Activated T-helper 2 cell treated with anti-CD3 and anti-CD28 coated beads, Interferon-gamma antibody, Interleukin-2, Interleukin-4, amounts not matched to agents 10 μg/mL and 5 μg/mL and 100 μg/mL, durations not matched to agents 14 hours and 24 hours and 36 hours (primary cell): ENCODE results near the gene LYZL6. TPM values are rescaled to one million over a fixed set of nuclear protein-coding genes. Genes with fewer than 3 reads are reported as not detected.

Experiments
- DNase-seq: peaks from one replicate; pipeline ENCODE4 v3.0.0; 2021; ENCODE audit warnings: low spot score
- H3K27ac Mint-ChIP-seq: one replicate; pipeline ENCODE4 v1.8.0; 2021; ENCODE audit warnings: mixed read lengths
- H3K27me3 Mint-ChIP-seq: one replicate; pipeline ENCODE4 v1.8.0; 2021; ENCODE audit warnings: low read depth, mixed read lengths
- H3K36me3 Mint-ChIP-seq: one replicate; pipeline ENCODE4 v1.8.0; 2021; ENCODE audit warnings: low read depth, mixed read lengths
- H3K4me1 Mint-ChIP-seq: one replicate; pipeline ENCODE4 v1.8.0; 2021; ENCODE audit warnings: low read depth, mixed read lengths
- H3K4me3 Mint-ChIP-seq: one replicate; pipeline ENCODE4 v1.8.0; 2021; ENCODE audit warnings: low read depth, mild to moderate bottlenecking, moderate library complexity, mixed read lengths
- H3K9me3 Mint-ChIP-seq: one replicate; pipeline ENCODE4 v1.8.0; 2021; ENCODE audit warnings: mixed read lengths
- intact Hi-C: fragments of 100-400 bp; cut with micrococcal nuclease; formaldehyde crosslinking; loops from one replicate; pipeline ENCODE4 v1.15.1; 2023
- total RNA-seq: library from RNA; stranded (reverse); gene quantifications from 2 replicates; pipeline ENCODE4 v1.2.3, GENCODE V29; 2022

LYZL6 gene
- total RNA-seq, 1 donor from 2014 or later: not detected

- no peaks in the 10 kb centered on the region for H3K27me3 Mint-ChIP-seq
- no peak for DNase-seq
- H3K4me1 Mint-ChIP-seq: peaks cover 64% of the 10 kb centered on the region
- H3K27ac Mint-ChIP-seq: peak overlapping the region; percentile 93
- no peak overlapping the region for H3K4me3 Mint-ChIP-seq
- H3K36me3 Mint-ChIP-seq: no peaks in the 10 kb centered on the region
- no peaks in the 10 kb centered on the region for H3K9me3 Mint-ChIP-seq
- intact Hi-C loops: loop anchor here (1.0 to 5.0 kb wide), 2 partner anchors 16 to 196 kb away; partner anchors contain the start of genes CCL3 and CCL5
Observed at GRCh38 chr17:35895636-35896587, 47.6 kb downstream of the LYZL6 start.

- Mint-ChIP-seq H3K27me3 (no peaks in the 10 kb centered on the region), H3K4me1 (peaks cover 64% of the 10 kb centered on the region), H3K36me3 (no peaks in the 10 kb centered on the region)
Observed at GRCh38 chr17:35894206-35894605, 49.3 kb downstream of the LYZL6 start.

GRCh38 chr17:35893751-35894150, 49.8 kb downstream of the LYZL6 start:
- peaks cover 64% of the 10 kb centered on the region for H3K4me1 Mint-ChIP-seq
- intact Hi-C loops: loop anchor here (5.0 kb wide), 1 partner anchor 46 kb away; no protein-coding TSS in a partner anchor

More at GRCh38 chr17:35894206-35894605, 49.3 kb downstream of the LYZL6 start:
- intact Hi-C loops: loop anchor here (5.0 kb wide), 1 partner anchor 47 kb away; no protein-coding TSS in a partner anchor
- no peak for DNase-seq
- Mint-ChIP-seq H3K4me3 (no peak overlapping the region), H3K27ac (no peak overlapping the region), H3K9me3 (no peaks in the 10 kb centered on the region)

GRCh38 chr17:35892091-35893035, 51.1 kb downstream of the LYZL6 start:
- no peaks in the 10 kb centered on the region for H3K27me3 Mint-ChIP-seq
- H3K4me1 Mint-ChIP-seq: peaks cover 57% of the 10 kb centered on the region
- intact Hi-C loops: loop anchor here (1.0 to 5.0 kb wide), 2 partner anchors 12 to 45 kb away; partner anchors contain the start of gene CCL5

More at GRCh38 chr17:35893751-35894150, 49.8 kb downstream of the LYZL6 start:
- no peaks in the 10 kb centered on the region for H3K36me3 Mint-ChIP-seq
- no peaks in the 10 kb centered on the region for H3K9me3 Mint-ChIP-seq
- H3K4me3 Mint-ChIP-seq: no peak overlapping the region
- H3K27me3 Mint-ChIP-seq: no peaks in the 10 kb centered on the region
- no peak for DNase-seq
- H3K27ac Mint-ChIP-seq: no peak overlapping the region

GRCh38 chr17:35891269-35891668, 52.2 kb downstream of the LYZL6 start:
- no peaks in the 10 kb centered on the region for H3K27me3 Mint-ChIP-seq
- H3K27ac Mint-ChIP-seq: no peak overlapping the region
- no peak overlapping the region for H3K4me3 Mint-ChIP-seq
- H3K9me3 Mint-ChIP-seq: no peaks in the 10 kb centered on the region
- no peaks in the 10 kb centered on the region for H3K36me3 Mint-ChIP-seq
- intact Hi-C loops: loop anchor here (5.0 kb wide), 1 partner anchor 44 kb away; no protein-coding TSS in a partner anchor
- peaks cover 54% of the 10 kb centered on the region for H3K4me1 Mint-ChIP-seq
- no peak for DNase-seq

More at GRCh38 chr17:35892091-35893035, 51.1 kb downstream of the LYZL6 start:
- Mint-ChIP-seq H3K27ac (peak overlapping the region; percentile 83), H3K36me3 (no peaks in the 10 kb centered on the region), H3K9me3 (no peaks in the 10 kb centered on the region), H3K4me3 (no peak overlapping the region)
- DNase-seq: no peak

- Mint-ChIP-seq H3K27me3 (no peaks in the 10 kb centered on the region), H3K27ac (peak overlapping the region; percentile 58), H3K9me3 (no peaks in the 10 kb centered on the region), H3K4me3 (no peak overlapping the region), H3K4me1 (peaks cover 49% of the 10 kb centered on the region), H3K36me3 (no peaks in the 10 kb centered on the region)
- DNase-seq: peak; percentile 33
- intact Hi-C loops: loop anchor here (5.0 kb wide), 1 partner anchor 43 kb away; no protein-coding TSS in a partner anchor
Observed at GRCh38 chr17:35890774-35891155, 52.7 kb downstream of the LYZL6 start.

GRCh38 chr17:35889818-35890773, 53.4 kb downstream of the LYZL6 start:
- no peak overlapping the region for H3K4me3 Mint-ChIP-seq
- H3K27me3 Mint-ChIP-seq: no peaks in the 10 kb centered on the region
- no peaks in the 10 kb centered on the region for H3K36me3 Mint-ChIP-seq
- H3K9me3 Mint-ChIP-seq: no peaks in the 10 kb centered on the region
- no peak for DNase-seq
- intact Hi-C loops: loop anchor here (5.0 kb wide), 1 partner anchor 43 kb away; no protein-coding TSS in a partner anchor
- H3K4me1 Mint-ChIP-seq: peaks cover 42% of the 10 kb centered on the region
- H3K27ac Mint-ChIP-seq: peak overlapping the region; percentile 51

GRCh38 chr17:35889241-35889640, 54.3 kb downstream of the LYZL6 start:
- Mint-ChIP-seq H3K4me1 (peaks cover 41% of the 10 kb centered on the region), H3K36me3 (no peaks in the 10 kb centered on the region), H3K4me3 (no peak overlapping the region), H3K27ac (peak overlapping the region; percentile 40), H3K27me3 (no peaks in the 10 kb centered on the region), H3K9me3 (no peaks in the 10 kb centered on the region)
- intact Hi-C loops: no loop called here
- no peak for DNase-seq

Other genes with a start within 250 kb of the LYZL6 start
- 0.94 and 1.2 TPM in 2 replicates for gene RASL10B, start 212.1 kb downstream of the LYZL6 start, total RNA-seq
- gene GAS2L2, start 190.5 kb downstream of the LYZL6 start, total RNA-seq: not detected in 2 replicates
- gene C17orf50, start 182.8 kb downstream of the LYZL6 start, total RNA-seq: not detected in 2 replicates
- gene MMP28, start 148.1 kb downstream of the LYZL6 start, total RNA-seq: not detected in 2 replicates
- gene TAF15, start 134.2 kb downstream of the LYZL6 start, total RNA-seq: 315 and 321 TPM in 2 replicates
- gene HEATR9, start 74.8 kb downstream of the LYZL6 start, total RNA-seq: 0.14 and 0.16 TPM in 2 replicates
- 28.1 and 28.9 TPM in 2 replicates for gene CCL5, start 63.4 kb downstream of the LYZL6 start, total RNA-seq
- 4.5 and 5.3 TPM in 2 replicates for gene RDM1, start 12.9 kb downstream of the LYZL6 start, total RNA-seq
- gene CCL16, start 37.8 kb upstream of the LYZL6 start, total RNA-seq: not detected in 2 replicates
- gene CCL14, start 43.0 kb upstream of the LYZL6 start, total RNA-seq: not detected in 2 replicates
- not detected in 2 replicates for gene CCL15, start 57.8 kb upstream of the LYZL6 start, total RNA-seq
- gene CCL23, start 74.3 kb upstream of the LYZL6 start, total RNA-seq: not detected in 2 replicates
- gene CCL18, start 120.6 kb upstream of the LYZL6 start, total RNA-seq: not detected in 2 replicates
- gene CCL3, start 146.4 kb upstream of the LYZL6 start, total RNA-seq: 218 and 222 TPM in 2 replicates
- gene CCL4, start 160.1 kb upstream of the LYZL6 start, total RNA-seq: 136 and 150 TPM in 2 replicates
- 10.0 and 10.8 TPM in 2 replicates for gene TBC1D3B, start 232.9 kb upstream of the LYZL6 start, total RNA-seq